KG1 (cell line): Measurements from ENCODE around the gene CLCN3.
"Not testable (repeated sequence)": the region's sequence is repeated elsewhere in the genome, so short reads cannot be mapped to it uniquely, and the experiment has no call there.

Experiments
- DNase-seq: peaks from one replicate; lab custom pipeline; 2025; lab: John Stamatoyannopoulos, UW

CLCN3 gene

GRCh38 chr4:169618286-169618685 is 2.1 kb upstream of the CLCN3 start:
- no peak for DNase-seq

- no peak for DNase-seq
Observed at GRCh38 chr4:169618986-169619385, 1.4 kb upstream of the CLCN3 start.

GRCh38 chr4:169619518-169619957 is 840 bp upstream of the CLCN3 start:
- DNase-seq: peak; percentile 6

- no peak for DNase-seq
Observed at GRCh38 chr4:169620880-169621248, 486 bp downstream of the CLCN3 start.

- DNase-seq: no peak
Observed at GRCh38 chr4:169621731-169622492, 1.5 kb downstream of the CLCN3 start.

- no peak for DNase-seq
Observed at GRCh38 chr4:169622566-169622965, 2.2 kb downstream of the CLCN3 start.

- not testable (repeated sequence) for DNase-seq
Observed at GRCh38 chr4:169624012-169624411, 3.6 kb downstream of the CLCN3 start.

GRCh38 chr4:169625886-169626285 is 5.5 kb downstream of the CLCN3 start:
- DNase-seq: no peak

GRCh38 chr4:169626331-169627282 is 6.2 kb downstream of the CLCN3 start:
- DNase-seq: no peak

GRCh38 chr4:169627307-169627706 is 6.9 kb downstream of the CLCN3 start:
- DNase-seq: no peak

- no peak for DNase-seq
Observed at GRCh38 chr4:169628579-169628978, 8.2 kb downstream of the CLCN3 start.

- DNase-seq: no peak
Observed at GRCh38 chr4:169630069-169630468, 9.7 kb downstream of the CLCN3 start.

GRCh38 chr4:169632896-169633295 is 12.5 kb downstream of the CLCN3 start:
- DNase-seq: no peak

GRCh38 chr4:169634975-169635374 is 14.6 kb downstream of the CLCN3 start:
- DNase-seq: no peak

GRCh38 chr4:169640261-169640870 is 20.0 kb downstream of the CLCN3 start:
- no peak for DNase-seq

GRCh38 chr4:169644802-169645201 is 24.4 kb downstream of the CLCN3 start:
- DNase-seq: no peak

- no peak for DNase-seq
Observed at GRCh38 chr4:169645627-169646026, 25.2 kb downstream of the CLCN3 start.

- DNase-seq: no peak
Observed at GRCh38 chr4:169649545-169650226, 29.3 kb downstream of the CLCN3 start.

- no peak for DNase-seq
Observed at GRCh38 chr4:169650227-169650936, 30.0 kb downstream of the CLCN3 start.

- no peak for DNase-seq
Observed at GRCh38 chr4:169652535-169652934, 32.2 kb downstream of the CLCN3 start.

- DNase-seq: no peak
Observed at GRCh38 chr4:169655401-169655800, 35.0 kb downstream of the CLCN3 start.
